NCI-H1930 (cell line): ENCODE measurements around the gene UBAP1L.
"Not testable (repeated sequence)": the region's sequence is repeated elsewhere in the genome, so short reads cannot be mapped to it uniquely, and the experiment has no call there.

ENCODE experiments used
- DNase-seq, 2 experiments: peaks; one replicate each; lab custom pipeline; 2025; lab: John Stamatoyannopoulos, UW

Gene UBAP1L

GRCh38 chr15:65084500-65085206, 30.3 kb downstream of the UBAP1L start:
- DNase-seq, result no peak

- no peak for DNase-seq
Measured at GRCh38 chr15:65083262-65083701, 31.7 kb downstream of the UBAP1L start.

- no peak for DNase-seq
Measured at GRCh38 chr15:65082303-65082953, 32.6 kb downstream of the UBAP1L start.

- no peak for DNase-seq
Measured at GRCh38 chr15:65081758-65082157, 33.2 kb downstream of the UBAP1L start.

GRCh38 chr15:65081270-65081669, 33.7 kb downstream of the UBAP1L start:
- DNase-seq, result no peak

- no peak for DNase-seq
Measured at GRCh38 chr15:65079580-65079979, 35.4 kb downstream of the UBAP1L start.

- no peak for DNase-seq
Measured at GRCh38 chr15:65077981-65078352, 37.0 kb downstream of the UBAP1L start.

- DNase-seq, result no peak
Measured at GRCh38 chr15:65077291-65077980, 37.6 kb downstream of the UBAP1L start.

GRCh38 chr15:65076486-65077290, 38.3 kb downstream of the UBAP1L start, which contains the start of gene KBTBD13:
Gene KBTBD13 (plus strand): TSS chr15:65076746. CDS start chr15:65076816, 70 bp downstream.
- DNase-seq, result no peak

GRCh38 chr15:65075607-65076395, 39.2 kb downstream of the UBAP1L start:
- DNase-seq, result not testable (repeated sequence)

GRCh38 chr15:65074946-65075345, 40.1 kb downstream of the UBAP1L start:
- not testable (repeated sequence) for DNase-seq

GRCh38 chr15:65072617-65073016, 42.4 kb downstream of the UBAP1L start:
- DNase-seq, result no peak

GRCh38 chr15:65072027-65072426, 43.0 kb downstream of the UBAP1L start:
- no peak for DNase-seq

- DNase-seq, result no peak
Measured at GRCh38 chr15:65071381-65071811, 43.6 kb downstream of the UBAP1L start.

GRCh38 chr15:65069779-65070546, 45.0 kb downstream of the UBAP1L start:
- no peak for DNase-seq

GRCh38 chr15:65069179-65069578, 45.8 kb downstream of the UBAP1L start:
- no peak for DNase-seq

- no peak for DNase-seq
Measured at GRCh38 chr15:65068403-65068788, 46.6 kb downstream of the UBAP1L start.

GRCh38 chr15:65067645-65068402, 47.2 kb downstream of the UBAP1L start, which contains the start of gene RASL12:
Gene RASL12 (minus strand): TSS chr15:65067991. CDS start chr15:65067835, 156 bp downstream.
- DNase-seq, result no peak

GRCh38 chr15:65067317-65067644, 47.7 kb downstream of the UBAP1L start:
- no peak for DNase-seq
